DMS 273 treated with DMSO at 0.1 percent for 48 hours (cell line): ENCODE results near the gene SERPINF2.
"Not testable (repeated sequence)": the region's sequence is repeated elsewhere in the genome, so short reads cannot be mapped to it uniquely, and the experiment has no call there.

Experiments used
- DNase-seq: peaks from one replicate; lab custom pipeline; 2025; lab: John Stamatoyannopoulos, UW

Gene SERPINF2

GRCh38 chr17:1716076-1716911 lies 26.4 kb upstream of the SERPINF2 start:
- DNase-seq, result peak; percentile 96

GRCh38 chr17:1716912-1717695 lies 25.6 kb upstream of the SERPINF2 start:
- DNase-seq, result peak; percentile 96

GRCh38 chr17:1718362-1719165 lies 24.1 kb upstream of the SERPINF2 start:
- DNase-seq, result no peak

DNA sequence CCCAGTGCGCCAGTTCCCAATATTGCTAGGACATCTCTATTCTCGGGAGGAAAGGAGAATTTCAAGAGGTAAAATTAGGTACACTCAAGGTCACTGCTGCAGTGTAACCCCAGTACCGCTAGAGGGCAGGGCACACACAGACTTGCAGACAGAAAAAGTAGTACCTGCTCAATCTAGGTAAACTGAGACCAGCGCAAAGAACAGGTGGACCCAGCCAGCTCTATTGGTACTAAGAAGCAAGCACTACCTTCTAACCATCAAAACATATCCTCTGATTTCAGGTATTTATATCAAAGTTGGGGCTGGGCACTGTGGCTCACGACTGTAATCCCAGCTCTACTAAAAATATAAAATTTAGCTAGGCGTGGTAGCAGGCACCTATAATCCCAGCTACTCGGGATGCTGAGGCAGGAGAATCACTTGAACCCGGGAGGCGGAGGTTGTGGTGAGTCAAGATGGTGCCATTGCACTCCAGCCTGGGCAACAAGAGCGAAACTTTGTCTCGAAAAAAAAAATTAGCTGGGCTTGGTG lies 21.8 kb upstream of the SERPINF2 start:
- DNase-seq, result no peak

- DNase-seq, result not testable (repeated sequence)
Measured at GRCh38 chr17:1722022-1722421, 20.6 kb upstream of the SERPINF2 start.

DNA sequence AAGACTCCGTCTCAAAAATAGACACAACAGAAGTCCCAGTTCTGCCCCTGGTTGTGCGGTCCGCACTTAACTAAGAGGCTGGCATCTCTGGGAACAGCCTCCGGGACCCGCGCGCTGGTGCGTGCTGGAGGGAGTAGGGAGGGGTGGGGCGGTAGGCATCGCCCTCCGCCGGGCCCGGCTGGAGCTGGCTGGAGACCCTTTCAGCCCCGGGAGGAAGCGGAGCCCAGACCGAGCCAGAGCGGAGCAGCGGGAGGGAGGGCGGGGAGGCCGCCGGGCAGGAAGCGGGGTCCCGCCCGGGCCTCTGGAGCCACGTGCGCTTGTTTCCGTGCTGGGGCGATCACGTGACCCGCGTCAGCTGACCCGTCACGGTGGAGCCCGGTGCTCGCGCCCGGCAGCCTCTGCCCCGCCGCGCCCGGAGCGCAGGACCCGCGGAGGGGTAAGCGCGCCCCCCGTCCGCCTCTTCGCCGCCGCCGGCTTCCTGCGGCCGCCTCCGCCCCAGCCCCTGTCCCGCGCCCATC lies 18.3 kb upstream of the SERPINF2 start, which contains the start of gene WDR81:
Gene WDR81, plus strand, starts transcription at position 354 of the 518 bp plus-strand sequence. CDS start 256 bp downstream, outside the sequence.
- DNase-seq, result no peak

DNA sequence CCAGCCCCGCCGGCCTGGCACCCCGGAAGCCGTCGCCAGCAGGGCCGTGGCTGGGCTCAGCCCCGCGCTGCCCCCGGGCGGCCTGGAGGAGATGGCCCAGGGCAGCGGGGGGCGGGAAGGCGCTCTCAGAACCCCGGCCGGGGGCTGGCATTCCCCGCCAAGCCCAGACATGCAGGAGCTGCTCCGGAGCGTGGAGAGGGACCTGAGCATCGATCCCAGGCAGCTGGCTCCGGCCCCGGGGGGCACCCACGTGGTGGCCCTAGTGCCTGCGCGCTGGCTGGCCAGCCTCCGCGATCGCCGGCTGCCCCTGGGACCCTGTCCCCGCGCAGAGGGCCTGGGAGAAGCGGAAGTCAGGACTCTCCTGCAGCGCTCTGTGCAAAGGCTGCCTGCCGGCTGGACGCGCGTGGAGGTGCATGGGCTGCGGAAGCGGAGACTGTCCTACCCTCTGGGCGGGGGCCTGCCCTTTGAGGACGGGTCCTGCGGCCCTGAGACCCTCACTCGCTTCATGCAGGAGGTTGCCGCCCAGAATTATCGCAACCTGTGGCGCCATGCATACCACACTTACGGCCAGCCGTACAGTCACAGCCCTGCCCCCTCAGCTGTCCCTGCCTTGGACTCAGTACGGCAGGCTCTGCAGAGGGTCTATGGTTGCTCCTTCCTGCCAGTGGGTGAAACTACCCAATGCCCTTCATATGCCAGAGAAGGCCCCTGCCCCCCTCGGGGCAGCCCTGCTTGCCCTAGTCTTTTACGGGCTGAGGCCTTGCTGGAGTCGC lies 17.6 kb upstream of the SERPINF2 start:
- DNase-seq, result no peak

GRCh38 chr17:1725642-1726511 lies 16.8 kb upstream of the SERPINF2 start:
- no peak for DNase-seq

DNA sequence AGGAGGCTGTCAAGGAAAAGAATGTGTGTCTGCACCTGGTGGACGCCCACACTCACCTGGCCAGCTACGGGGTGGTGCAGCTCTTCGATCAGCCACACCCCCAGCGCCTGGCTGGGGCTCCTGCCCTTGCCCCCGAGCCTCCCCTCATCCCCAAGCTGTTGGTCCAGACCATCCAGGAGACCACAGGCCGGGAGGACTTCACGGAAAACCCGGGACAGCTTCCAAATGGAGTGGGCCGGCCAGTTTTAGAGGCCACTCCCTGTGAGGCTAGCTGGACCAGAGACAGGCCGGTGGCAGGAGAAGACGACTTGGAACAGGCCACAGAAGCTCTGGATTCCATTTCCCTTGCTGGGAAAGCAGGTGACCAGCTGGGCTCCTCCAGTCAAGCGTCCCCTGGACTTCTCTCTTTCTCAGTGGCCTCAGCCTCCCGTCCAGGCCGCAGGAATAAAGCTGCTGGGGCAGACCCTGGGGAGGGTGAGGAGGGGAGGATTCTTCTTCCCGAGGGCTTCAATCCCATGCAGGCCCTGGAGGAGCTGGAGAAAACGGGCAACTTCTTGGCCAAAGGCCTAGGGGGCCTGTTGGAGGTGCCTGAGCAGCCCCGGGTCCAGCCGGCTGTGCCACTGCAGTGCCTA lies 15.9 kb upstream of the SERPINF2 start:
- DNase-seq, result no peak

DNA sequence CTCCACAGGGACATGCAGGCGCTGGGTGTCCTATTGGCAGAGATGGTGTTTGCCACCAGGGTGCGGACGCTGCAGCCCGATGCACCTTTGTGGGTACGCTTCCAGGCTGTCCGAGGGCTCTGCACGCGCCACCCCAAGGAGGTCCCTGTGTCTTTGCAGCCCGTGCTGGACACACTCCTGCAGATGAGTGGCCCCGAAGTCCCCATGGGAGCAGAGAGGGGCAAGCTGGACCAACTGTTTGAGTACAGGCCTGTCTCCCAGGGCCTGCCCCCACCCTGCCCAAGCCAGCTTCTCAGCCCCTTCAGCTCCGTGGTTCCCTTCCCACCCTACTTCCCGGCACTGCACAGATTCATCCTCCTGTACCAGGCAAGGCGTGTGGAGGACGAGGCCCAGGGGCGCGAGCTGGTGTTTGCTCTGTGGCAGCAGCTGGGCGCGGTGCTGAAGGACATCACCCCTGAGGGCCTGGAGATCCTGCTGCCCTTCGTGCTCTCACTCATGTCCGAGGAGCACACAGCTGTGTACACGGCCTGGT lies 15.3 kb upstream of the SERPINF2 start:
- DNase-seq, result no peak

DNA sequence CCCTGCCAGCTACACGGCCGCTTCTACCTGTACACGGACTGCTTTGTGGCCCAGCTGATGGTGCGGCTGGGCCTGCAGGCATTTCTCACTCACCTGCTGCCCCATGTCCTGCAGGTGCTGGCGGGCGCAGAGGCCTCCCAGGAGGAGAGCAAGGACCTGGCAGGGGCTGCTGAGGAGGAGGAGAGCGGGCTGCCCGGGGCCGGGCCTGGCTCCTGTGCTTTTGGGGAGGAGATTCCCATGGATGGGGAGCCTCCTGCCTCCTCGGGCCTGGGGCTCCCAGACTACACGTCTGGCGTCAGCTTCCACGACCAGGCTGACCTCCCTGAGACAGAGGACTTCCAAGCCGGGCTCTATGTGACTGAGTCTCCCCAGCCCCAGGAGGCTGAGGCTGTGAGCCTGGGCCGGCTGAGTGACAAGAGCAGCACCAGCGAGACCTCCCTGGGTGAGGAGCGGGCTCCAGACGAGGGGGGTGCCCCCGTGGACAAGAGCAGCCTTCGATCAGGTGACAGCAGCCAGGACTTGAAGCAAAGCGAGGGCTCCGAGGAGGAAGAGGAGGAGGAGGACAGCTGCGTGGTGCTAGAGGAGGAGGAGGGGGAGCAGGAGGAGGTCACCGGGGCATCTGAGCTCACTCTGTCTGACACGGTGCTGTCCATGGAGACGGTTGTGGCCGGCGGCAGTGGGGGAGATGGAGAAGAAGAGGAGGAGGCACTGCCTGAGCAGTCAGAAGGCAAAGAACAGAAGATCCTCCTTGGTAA lies 14.6 kb upstream of the SERPINF2 start:
- no peak for DNase-seq

DNA sequence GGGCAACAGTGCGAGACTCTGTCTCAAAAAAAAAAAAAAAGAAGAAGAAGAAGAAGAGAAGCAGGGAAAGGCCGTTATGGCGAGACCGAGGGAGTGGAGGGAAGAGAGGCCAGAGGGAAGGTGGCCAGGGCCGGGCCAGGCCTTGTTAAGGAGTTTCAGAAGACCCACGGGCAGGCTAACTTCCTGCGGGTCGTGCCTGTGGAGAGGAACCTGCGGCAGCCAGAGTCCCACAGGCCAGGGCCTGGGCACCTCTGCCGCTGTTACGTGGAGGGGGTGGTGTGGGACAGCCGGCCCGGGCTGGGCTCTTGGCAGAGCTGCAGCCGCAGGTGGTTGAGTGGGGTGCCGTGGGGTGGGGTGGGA lies 12.7 kb upstream of the SERPINF2 start:
- no peak for DNase-seq

GRCh38 chr17:1730326-1731193 lies 12.1 kb upstream of the SERPINF2 start:
- DNase-seq, result no peak

DNA sequence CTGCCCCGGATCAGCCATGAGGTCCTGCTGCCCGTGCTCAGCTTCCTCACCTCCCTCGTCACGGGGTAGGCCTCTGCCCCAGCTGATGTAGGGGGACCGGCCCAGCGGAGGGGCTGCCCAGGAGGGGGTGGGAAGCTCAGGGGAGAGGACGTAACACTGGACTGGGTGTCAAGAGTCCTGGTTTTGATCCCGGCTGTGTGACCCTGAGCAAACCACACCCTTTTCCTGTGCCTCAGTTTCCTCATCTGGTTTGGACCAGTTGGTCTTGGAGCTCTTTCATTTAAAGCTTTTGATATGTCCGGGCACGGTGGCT lies 11.5 kb upstream of the SERPINF2 start:
- no peak for DNase-seq

- DNase-seq, result no peak
Measured at GRCh38 chr17:1732241-1732832, 10.3 kb upstream of the SERPINF2 start.

GRCh38 chr17:1732833-1733321 lies 9.8 kb upstream of the SERPINF2 start:
- DNase-seq, result no peak

GRCh38 chr17:1733759-1734158 lies 8.9 kb upstream of the SERPINF2 start:
- DNase-seq, result no peak
